ENCODE measurements around the gene KLHL40. TPM values are rescaled to one million over a fixed set of nuclear protein-coding genes. Genes with fewer than 3 reads are reported as not detected.

Gene KLHL40
- total RNA-seq, 1 experiment from 2014 or later = not detected

DNA sequence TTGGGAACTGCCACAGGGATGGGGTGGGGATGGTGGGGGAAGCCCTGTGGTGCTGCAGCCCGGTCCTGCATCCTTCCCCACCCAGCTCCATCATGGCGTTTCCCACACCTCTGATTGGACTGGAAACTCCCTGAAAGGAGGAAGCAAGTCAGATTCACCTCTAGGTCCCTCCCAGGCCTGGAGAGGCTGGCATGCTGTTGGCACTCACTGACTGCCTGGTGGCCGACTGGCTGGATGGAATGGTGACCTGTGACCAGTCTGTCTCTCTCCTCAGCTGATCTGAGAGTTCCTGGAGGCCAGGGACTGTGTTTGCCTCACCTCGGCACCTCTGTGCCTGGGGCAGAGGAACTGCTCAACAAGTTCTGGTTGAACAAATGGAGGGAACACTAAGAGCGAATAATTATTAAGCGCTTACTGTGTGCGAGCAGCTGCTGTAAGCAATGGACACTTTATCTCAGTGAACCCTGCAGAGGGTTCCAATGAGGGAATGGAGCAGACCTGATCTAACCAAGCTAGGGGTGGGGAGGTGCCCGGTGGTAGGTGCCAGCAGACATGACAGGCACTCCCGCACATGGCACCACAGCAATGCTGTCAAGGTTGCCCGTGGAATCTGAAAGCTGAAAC, 20.7 kb downstream of the KLHL40 start:
- H3K27me3 Mint-ChIP-seq (ENCODE audit: unreplicated experiment) = peaks cover 82% of the 10 kb centered on the region
- H3K4me3 Mint-ChIP-seq (ENCODE audit: low read depth, unreplicated experiment) = no peak overlapping the region
- CTCF ChIA-PET = interaction anchor here (0.6 kb wide), 1 partner anchor 23 kb away, joined by 5 read pairs; no protein-coding TSS in a partner anchor
- no TSS peak for BruUV-seq (replicated peaks)
- TF ChIP-seq, protein P1, sequence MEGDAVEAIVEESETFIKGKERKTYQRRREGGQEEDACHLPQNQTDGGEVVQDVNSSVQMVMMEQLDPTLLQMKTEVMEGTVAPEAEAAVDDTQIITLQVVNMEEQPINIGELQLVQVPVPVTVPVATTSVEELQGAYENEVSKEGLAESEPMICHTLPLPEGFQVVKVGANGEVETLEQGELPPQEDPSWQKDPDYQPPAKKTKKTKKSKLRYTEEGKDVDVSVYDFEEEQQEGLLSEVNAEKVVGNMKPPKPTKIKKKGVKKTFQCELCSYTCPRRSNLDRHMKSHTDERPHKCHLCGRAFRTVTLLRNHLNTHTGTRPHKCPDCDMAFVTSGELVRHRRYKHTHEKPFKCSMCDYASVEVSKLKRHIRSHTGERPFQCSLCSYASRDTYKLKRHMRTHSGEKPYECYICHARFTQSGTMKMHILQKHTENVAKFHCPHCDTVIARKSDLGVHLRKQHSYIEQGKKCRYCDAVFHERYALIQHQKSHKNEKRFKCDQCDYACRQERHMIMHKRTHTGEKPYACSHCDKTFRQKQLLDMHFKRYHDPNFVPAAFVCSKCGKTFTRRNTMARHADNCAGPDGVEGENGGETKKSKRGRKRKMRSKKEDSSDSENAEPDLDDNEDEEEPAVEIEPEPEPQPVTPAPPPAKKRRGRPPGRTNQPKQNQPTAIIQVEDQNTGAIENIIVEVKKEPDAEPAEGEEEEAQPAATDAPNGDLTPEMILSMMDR (IDR thresholded peaks at IDR 0.05; ENCODE audit: unreplicated experiment) = no peak
- no peak for DNase-seq
- no peaks in the 10 kb centered on the region for H3K9me3 Mint-ChIP-seq (ENCODE audit: low read depth, unreplicated experiment)
- no peaks in the 10 kb centered on the region for H3K36me3 Mint-ChIP-seq (ENCODE audit: insufficient read depth, unreplicated experiment)
- H3K27ac Mint-ChIP-seq (ENCODE audit: unreplicated experiment) = no peak overlapping the region
- H3K4me1 Mint-ChIP-seq (ENCODE audit: low read depth, unreplicated experiment) = no peaks in the 10 kb centered on the region
- intact Hi-C loops (cut with micrococcal nuclease; ENCODE audit: unreplicated experiment) = no loop called here

DNA sequence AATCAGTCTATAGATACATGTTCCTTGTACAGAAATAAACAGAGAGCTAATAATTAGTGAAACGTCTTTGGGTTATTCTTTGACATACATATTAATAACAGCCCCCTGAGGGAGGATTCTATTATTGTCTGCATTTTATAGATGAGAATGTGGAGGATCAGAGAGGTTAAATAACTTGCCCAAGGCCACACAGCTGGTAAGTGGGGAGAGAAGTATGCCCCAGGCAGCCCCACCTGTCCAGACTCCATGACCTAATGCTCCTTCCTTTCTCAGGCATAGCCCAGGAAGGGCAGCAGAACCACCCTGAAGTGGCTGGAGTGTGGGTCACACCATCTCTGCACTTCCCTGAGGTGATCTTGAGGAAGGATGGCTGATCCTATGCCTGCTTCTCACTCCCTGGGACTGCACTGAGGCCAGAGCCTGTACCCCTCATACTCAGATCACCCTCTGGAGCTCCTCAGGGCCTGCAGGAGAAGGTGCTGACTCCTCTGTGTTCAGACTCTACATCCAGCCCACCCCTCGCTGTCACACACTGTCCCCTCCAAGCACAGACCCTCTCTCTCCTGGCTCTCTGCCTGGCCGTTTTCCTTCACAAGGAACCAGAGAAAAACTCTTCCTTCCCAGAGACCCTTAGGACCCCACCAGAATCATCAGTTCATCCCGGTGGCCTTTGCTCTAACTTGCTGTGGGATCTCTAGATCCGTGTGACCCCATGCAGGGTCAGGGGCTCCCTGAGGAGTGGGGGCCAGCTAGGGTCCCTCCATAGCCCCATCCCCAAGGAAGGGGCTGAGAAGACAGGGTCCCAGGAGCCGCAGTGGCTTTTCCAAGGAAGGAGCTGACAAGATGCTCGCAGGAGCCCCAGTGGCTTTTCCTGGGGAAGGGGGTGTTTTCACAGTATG, 21.6 kb downstream of the KLHL40 start:
- H3K27ac Mint-ChIP-seq (ENCODE audit: unreplicated experiment) = no peak overlapping the region
- intact Hi-C loops (cut with micrococcal nuclease; ENCODE audit: unreplicated experiment) = no loop called here
- H3K4me1 Mint-ChIP-seq (ENCODE audit: low read depth, unreplicated experiment) = no peaks in the 10 kb centered on the region
- CTCF ChIA-PET = no interaction called here
- no peak for DNase-seq
- H3K27me3 Mint-ChIP-seq (ENCODE audit: unreplicated experiment) = peaks cover 83% of the 10 kb centered on the region
- H3K36me3 Mint-ChIP-seq (ENCODE audit: insufficient read depth, unreplicated experiment) = no peaks in the 10 kb centered on the region
- no peaks in the 10 kb centered on the region for H3K9me3 Mint-ChIP-seq (ENCODE audit: low read depth, unreplicated experiment)
- H3K4me3 Mint-ChIP-seq (ENCODE audit: low read depth, unreplicated experiment) = no peak overlapping the region
- BruUV-seq (replicated peaks) = no TSS peak
- TF ChIP-seq, protein P1 (IDR thresholded peaks at IDR 0.05; ENCODE audit: unreplicated experiment) = no peak

DNA sequence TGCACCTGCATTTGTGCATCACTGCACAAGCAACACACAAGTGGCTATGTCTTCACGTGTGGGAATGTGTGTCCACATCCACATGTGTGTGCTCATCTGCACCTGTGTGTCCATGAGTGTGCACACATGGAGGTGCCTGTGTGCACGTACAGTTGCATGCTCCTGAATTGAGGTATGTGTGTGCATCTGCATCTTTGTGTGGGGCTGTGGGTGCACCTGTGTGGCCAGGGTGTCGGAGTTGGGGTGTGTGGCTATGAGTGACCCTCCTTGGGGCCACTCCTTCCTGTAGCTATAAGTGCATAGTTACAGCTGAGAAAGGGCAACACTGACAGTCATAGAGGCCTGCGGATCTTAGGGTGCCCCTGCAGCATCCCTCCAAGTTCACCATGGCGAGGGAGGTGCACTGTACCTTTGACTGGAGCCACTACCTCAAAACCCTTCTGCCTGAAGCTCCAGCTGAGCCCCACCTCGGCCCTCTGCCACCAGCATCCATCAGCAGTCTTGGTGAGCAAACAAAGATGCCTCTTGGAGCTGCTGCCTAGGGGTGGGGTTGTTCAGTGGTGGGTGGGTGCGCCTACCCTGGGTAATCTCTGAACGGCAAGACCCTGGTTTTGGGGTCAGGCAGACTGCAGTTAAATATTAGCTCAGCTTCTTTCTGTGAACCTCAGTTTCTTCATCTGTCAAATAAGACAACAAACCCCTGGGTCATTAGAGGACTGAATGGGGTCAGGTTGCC, 22.5 kb downstream of the KLHL40 start:
- intact Hi-C loops (cut with micrococcal nuclease; ENCODE audit: unreplicated experiment) = no loop called here
- no peaks in the 10 kb centered on the region for H3K9me3 Mint-ChIP-seq (ENCODE audit: low read depth, unreplicated experiment)
- BruUV-seq (replicated peaks) = no TSS peak
- no peak overlapping the region for H3K4me3 Mint-ChIP-seq (ENCODE audit: low read depth, unreplicated experiment)
- no peaks in the 10 kb centered on the region for H3K36me3 Mint-ChIP-seq (ENCODE audit: insufficient read depth, unreplicated experiment)
- no peak for DNase-seq
- H3K27me3 Mint-ChIP-seq (ENCODE audit: unreplicated experiment) = peaks cover 84% of the 10 kb centered on the region
- no peak overlapping the region for H3K27ac Mint-ChIP-seq (ENCODE audit: unreplicated experiment)
- H3K4me1 Mint-ChIP-seq (ENCODE audit: low read depth, unreplicated experiment) = no peaks in the 10 kb centered on the region
- CTCF ChIA-PET = no interaction called here
- TF ChIP-seq, protein P1 (IDR thresholded peaks at IDR 0.05; ENCODE audit: unreplicated experiment) = no peak

DNA sequence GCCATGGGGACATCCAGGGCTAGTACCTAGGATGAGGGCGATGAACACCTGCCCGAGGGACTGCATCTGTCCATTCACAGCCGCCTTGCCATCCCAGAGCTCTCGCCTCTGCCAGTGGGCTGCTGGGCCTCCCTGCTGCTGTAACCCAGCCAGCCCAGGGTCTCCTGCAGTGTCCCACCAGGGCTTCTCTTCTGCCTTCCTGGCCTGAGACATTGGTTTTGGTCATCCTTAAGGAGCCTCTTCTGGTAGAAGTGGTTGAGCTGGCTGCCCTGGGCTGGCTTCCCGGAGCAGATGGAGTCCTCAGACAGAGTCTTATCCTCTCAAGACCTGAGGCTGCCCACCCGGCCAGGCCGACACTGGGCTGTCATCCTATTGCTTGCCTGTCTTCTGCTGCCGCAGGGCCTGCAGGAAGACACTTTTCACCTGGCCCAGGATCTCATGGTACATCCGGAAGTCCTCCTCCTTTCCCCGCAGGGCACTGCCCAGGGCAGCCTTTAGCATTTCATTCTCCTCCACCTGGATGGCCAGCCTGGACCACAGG, 23.3 kb downstream of the KLHL40 start:
- Mint-ChIP-seq H3K4me1 (ENCODE audit: low read depth, unreplicated experiment) (no peaks in the 10 kb centered on the region), H3K9me3 (ENCODE audit: low read depth, unreplicated experiment) (no peaks in the 10 kb centered on the region), H3K4me3 (ENCODE audit: low read depth, unreplicated experiment) (no peak overlapping the region), H3K27me3 (ENCODE audit: unreplicated experiment) (peaks cover 79% of the 10 kb centered on the region), H3K27ac (ENCODE audit: unreplicated experiment) (no peak overlapping the region), H3K36me3 (ENCODE audit: insufficient read depth, unreplicated experiment) (no peaks in the 10 kb centered on the region)
- BruUV-seq (replicated peaks) = no TSS peak
- no peak for DNase-seq
- intact Hi-C loops (cut with micrococcal nuclease; ENCODE audit: unreplicated experiment) = no loop called here
- CTCF ChIA-PET = no interaction called here
- TF ChIP-seq, protein P1 (IDR thresholded peaks at IDR 0.05; ENCODE audit: unreplicated experiment) = no peak
